CD4-positive, alpha-beta T cell treated with Interleukin-17A for 1 hour (primary cell): ENCODE measurements around the gene ZNF582.
A peak's percentile ranks its signal among the peaks of the same experiment; 100 is the strongest.
"Not testable (repeated sequence)": the region's sequence is repeated elsewhere in the genome, so short reads cannot be mapped to it uniquely, and the experiment has no call there.

Experiments
- DNase-seq: peaks from one replicate; pipeline ENCODE4 v3.0.0-alpha.2; 2020

Gene ZNF582

DNA sequence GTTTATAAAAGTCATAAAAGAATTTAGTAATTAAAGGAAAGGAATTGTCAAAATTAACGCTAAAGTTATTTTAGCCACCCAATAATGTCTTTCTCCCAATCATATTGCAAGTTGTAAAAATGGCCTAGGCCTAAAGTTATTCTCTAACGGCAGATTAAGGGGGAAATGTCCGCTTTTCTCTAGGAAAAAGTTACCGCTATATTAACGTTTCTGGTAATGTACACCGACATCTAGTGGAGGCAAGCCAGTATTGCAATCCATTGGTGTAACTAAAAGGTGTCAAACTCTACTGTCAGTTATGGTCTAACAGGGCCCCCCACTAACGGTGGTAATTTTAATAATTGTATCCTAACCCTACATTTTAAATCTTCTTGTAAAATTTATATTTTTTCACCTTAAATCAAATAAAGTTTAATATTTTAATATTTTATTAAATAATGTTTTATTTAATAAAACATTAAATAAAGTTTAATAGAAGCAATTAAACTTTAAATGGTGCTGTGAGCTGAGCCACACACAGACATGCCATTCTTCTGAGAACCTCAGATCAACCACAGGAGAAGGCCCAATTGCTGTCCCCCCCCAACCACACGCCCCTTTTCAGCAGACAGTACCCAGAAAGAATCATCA, 42.8 kb downstream of the ZNF582 start:
- DNase-seq, result peak; percentile 69

DNA sequence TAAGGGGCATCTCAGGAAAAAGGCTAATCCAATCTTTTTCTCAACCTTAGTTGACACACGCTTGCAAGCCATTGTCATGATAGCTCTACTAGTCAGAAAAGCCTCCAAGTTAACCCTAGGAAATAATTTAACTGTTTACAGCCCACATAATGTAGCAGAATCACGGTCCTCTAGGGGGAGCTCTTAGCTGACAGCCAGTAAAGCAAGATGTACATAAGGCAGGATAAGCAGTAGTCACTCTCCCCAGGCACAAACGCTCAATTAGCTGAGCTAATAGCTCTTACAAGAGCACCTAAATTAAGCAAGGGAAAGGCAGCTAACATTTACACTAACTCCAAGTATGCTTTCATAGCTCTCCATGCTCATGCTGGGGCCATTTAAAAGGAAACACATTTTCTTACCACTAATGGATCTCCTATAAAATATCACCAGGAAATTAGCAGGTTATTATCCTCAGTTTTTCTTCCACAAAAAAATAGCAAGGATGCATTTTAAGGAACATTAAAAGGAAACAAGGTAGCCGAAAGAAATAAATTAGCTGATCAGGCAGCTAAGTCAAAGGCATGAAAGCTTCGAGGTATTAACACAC, 45.0 kb downstream of the ZNF582 start:
- DNase-seq, result no peak

DNA sequence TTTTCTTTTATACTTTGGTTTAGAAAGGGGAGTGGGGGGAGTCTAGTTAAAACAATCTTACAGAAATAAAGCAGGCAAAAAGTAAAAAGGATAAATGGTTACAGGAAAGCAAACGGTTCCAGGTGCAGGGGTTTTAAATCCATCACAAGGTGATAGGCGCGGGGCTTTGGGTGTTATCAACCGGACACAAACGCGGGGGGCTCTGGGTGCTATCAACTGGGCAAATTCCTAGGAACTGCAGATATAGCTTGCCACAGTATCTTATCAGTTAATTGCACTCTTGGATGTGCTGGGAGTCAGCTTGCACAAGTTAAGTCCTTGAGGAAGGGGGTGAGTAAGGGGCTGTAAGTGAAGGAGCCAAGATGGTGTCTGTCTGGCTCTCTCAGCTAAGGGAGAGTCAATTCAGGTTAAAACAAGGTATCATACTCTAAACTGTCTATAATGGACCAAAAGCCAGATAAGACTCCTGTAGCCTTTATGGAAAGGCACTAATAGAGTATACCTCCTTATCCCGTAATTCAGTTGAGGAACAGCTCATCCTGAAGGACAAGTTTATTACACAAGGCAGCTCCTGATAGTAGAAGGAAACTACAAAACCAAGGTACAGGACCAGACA, 46.1 kb downstream of the ZNF582 start:
- DNase-seq, result no peak

DNA sequence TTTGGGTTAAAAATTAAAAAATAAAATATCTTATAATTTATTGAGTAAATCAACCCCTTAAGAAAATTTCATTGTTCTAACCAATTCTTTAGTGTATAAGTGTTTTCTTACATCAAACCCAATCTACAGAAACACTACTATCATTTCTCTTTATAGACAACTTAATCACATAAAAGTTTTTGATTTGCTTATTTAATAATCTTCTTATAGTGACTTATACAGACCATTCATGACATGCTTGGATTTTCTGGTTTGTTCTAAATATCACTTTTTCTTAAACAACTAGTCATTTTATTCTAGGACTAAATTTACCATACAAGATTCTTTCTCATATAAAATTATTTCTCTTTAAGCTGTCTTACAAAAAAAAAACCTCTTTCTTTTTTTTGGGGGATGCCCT, 51.4 kb downstream of the ZNF582 start:
- DNase-seq, result no peak

DNA sequence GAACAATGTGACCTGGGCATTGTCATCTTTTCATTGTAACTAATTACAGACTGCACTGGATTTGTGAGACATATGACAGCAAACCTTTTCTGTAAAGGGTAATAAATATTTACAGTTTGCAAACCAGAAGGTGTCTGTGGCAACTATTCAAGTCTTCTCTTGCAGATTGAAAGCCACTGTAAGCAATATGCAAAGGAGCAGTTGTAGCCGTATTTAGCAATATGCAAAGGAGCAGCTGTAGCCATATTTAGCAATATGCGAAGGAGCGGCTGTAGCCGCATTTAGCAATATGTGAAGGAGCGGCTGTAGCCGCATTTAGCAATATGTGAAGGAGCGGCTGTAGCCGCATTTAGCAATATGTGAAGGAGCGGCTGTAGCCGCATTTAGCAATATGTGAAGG, 54.3 kb downstream of the ZNF582 start:
- not testable (repeated sequence) for DNase-seq

DNA sequence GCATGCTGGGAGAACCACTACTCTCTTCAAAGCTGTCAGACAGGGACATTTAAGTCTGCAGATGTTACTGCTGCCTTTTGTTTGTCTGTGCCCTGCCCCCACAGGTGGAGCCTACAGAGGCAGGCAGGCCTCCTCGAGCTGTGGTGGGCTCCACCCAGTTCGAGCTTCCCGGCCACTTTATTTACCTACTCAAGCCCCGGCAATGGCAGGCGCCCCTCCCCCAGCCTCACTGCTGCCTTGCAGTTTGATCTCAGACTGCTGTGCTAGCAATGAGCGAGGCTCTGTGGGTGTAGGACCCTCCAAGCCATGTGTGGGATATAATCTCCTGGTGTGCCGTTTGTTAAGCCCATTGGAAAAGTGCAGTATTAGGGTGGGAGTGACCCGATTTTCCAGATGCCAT, 56.3 kb downstream of the ZNF582 start:
- not testable (repeated sequence) for DNase-seq

DNA sequence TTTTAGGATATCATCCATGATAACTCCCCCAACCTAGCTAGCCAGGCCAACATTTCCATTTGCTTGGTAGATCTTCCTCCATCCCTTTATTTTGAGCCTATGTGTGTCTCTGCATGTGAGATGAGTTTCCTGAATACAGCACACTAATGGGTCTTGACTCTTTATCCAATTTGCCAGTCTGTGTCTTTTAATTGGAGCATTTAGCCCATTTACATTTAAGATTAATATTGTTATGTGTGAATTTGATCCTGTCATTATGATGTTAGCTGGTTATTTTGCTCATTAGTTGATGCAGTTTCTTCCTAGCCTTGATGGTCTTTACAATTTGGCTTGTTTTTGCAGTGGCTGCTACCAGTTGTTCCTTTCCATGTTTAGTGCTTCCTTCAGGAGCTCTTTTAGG, 58.0 kb downstream of the ZNF582 start:
- not testable (repeated sequence) for DNase-seq

DNA sequence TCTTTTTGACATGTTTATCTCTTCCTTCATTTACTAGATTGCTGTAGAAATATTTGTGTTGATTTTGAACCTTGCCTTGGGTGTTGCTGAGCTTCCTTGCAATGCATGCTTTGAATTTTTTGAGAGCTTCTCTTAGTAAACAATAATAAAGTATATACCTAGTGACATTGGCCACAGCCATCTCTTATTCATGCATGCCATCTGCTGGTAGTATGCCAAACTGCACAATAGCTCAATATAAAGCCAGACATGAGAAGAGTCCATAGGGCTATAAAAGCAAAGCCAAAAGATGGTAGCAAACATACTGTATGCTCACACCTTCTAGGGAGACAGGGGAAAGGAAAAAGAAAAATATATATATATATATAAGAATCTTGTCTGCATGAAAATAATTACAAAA, 59.8 kb downstream of the ZNF582 start:
- DNase-seq, result peak; percentile 71
